Brain microvascular endothelial cell (primary cell): ENCODE data around the gene ALS2.
"Not testable (repeated sequence)": the region's sequence is repeated elsewhere in the genome, so short reads cannot be mapped to it uniquely, and the experiment has no call there.

Experiments used
- DNase-seq: peaks from one replicate; pipeline ENCODE4 v3.0.0-alpha.2; 2020
- H3K27ac ChIP-seq: fragments of 250-450 bp; sonication (Bioruptor Pico); 2 replicates; pipeline ENCODE4 v1.5.1; 2020; ENCODE audit warnings: mild to moderate bottlenecking, moderate library complexity
- H3K27me3 ChIP-seq: fragments of 250-450 bp; sonication (Bioruptor Pico); replicated peaks from 2 replicates; pipeline ENCODE4 v1.5.1; 2020; ENCODE audit warnings: mild to moderate bottlenecking
- H3K36me3 ChIP-seq: fragments of 250-450 bp; sonication (Bioruptor Pico); replicated peaks from 2 replicates; pipeline ENCODE4 v1.5.1; 2020; ENCODE audit warnings: mild to moderate bottlenecking
- H3K4me3 ChIP-seq: 2 replicates; pipeline ENCODE4 v1.5.1; 2011; ENCODE audit warnings: low read depth, mild to moderate bottlenecking, control low read depth, low read length, moderate library complexity
- in situ Hi-C: cut with HindIII; loops from 2 replicates; pipeline ENCODE4 v1.10.0; 2017; ENCODE audit warnings: low sequenced_read_pairs, low pct_ligation_motif_present
- TF ChIP-seq, protein P1 (sequence below): IDR thresholded peaks from 2 replicates; pipeline ENCODE4 v1.5.1; 2011; ENCODE audit warnings: low read depth, mild to moderate bottlenecking, moderate library complexity, low read length, control low read depth, inconsistent platforms; ENCODE audit errors: missing control alignments

The ALS2 gene

GRCh38 chr2:201678401-201678800 lies 102.3 kb downstream of the ALS2 start:
- H3K27ac ChIP-seq: no peak overlapping the region
- no peaks in the 10 kb centered on the region for H3K27me3 ChIP-seq
- peaks cover 9% of the 10 kb centered on the region for H3K36me3 ChIP-seq
- TF ChIP-seq, protein P1, sequence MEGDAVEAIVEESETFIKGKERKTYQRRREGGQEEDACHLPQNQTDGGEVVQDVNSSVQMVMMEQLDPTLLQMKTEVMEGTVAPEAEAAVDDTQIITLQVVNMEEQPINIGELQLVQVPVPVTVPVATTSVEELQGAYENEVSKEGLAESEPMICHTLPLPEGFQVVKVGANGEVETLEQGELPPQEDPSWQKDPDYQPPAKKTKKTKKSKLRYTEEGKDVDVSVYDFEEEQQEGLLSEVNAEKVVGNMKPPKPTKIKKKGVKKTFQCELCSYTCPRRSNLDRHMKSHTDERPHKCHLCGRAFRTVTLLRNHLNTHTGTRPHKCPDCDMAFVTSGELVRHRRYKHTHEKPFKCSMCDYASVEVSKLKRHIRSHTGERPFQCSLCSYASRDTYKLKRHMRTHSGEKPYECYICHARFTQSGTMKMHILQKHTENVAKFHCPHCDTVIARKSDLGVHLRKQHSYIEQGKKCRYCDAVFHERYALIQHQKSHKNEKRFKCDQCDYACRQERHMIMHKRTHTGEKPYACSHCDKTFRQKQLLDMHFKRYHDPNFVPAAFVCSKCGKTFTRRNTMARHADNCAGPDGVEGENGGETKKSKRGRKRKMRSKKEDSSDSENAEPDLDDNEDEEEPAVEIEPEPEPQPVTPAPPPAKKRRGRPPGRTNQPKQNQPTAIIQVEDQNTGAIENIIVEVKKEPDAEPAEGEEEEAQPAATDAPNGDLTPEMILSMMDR: no peak
- no peak overlapping the region for H3K4me3 ChIP-seq
- no peak for DNase-seq
- in situ Hi-C loops: no loop called here

DNA sequence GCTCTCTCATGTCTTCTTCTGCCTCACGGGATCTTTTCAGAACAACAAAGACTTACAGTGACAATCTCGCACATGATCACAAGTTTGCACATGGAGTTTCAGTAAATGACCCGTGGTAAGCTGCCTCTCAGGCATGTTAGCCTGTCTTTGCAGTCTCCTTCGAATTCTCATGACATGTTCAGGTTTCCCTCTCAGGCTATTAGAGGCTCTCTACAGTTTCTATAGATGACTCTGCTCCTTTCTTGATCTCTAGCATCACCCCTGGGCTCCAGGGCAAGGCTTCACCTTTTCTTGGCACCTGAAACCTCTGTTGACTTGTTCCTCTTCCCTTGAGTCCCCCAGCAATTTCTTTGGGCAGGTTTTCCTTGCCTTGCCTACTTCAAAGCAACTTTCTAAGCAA lies 105.3 kb downstream of the ALS2 start:
- Histone ChIP-seq H3K36me3 (peaks cover 5% of the 10 kb centered on the region), H3K4me3 (no peak overlapping the region), H3K27me3 (no peaks in the 10 kb centered on the region), H3K27ac (no peak overlapping the region)
- TF ChIP-seq, protein P1: no peak
- no peak for DNase-seq
- in situ Hi-C loops: no loop called here

- Histone ChIP-seq H3K4me3 (no peak overlapping the region), H3K27me3 (no peaks in the 10 kb centered on the region), H3K36me3 (peaks cover under 1% of the 10 kb centered on the region), H3K27ac (no peak overlapping the region)
- TF ChIP-seq, protein P1: no peak
- in situ Hi-C loops: no loop called here
- DNase-seq: no peak
These were observed 105.9 kb downstream of the ALS2 start for GRCh38 chr2:201674794-201675193.

DNA sequence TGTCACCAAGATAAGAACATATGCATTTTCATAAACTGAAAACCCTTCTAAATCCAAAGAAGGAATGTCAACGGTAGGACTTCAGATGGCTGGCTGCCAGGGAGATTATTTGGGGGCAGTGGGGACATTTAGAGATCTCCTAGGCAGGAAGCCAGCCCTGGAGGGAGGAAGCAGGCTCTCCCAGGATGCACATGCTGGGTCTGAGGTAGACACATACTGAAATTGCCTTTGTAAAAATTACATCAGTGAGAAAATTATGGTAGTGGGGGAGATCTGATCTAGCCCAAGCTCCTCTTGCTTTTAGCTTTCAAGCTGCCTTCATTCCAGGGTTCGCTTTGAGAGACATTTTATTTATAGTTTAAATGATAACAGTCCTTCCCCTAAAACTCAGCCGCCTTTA lies 106.4 kb downstream of the ALS2 start:
- no peaks in the 10 kb centered on the region for H3K36me3 ChIP-seq
- in situ Hi-C loops: no loop called here
- no peak overlapping the region for H3K27ac ChIP-seq
- TF ChIP-seq, protein P1: no peak
- no peak overlapping the region for H3K4me3 ChIP-seq
- DNase-seq: no peak
- H3K27me3 ChIP-seq: no peaks in the 10 kb centered on the region

DNA sequence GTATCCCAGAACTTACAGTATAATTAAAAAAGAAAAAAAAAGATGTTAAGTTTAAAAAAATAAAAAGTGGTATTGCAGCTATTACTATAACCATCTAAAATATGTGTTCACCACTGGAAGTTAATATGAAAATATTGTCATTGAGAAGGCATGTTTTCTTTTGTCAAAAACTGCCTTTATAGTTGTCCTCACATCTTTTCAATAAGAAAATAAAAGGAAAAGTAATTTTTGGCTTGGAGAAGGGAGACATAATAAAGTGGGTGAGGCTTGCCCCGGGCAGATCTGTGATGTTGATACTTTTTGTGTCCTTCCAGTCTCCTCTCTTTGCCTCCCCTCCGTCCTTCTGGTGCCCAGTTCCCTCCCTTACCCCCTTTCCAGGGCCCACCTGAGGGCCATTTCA lies 107.2 kb downstream of the ALS2 start:
- no peak for DNase-seq
- H3K4me3 ChIP-seq: no peak overlapping the region
- no peaks in the 10 kb centered on the region for H3K36me3 ChIP-seq
- H3K27me3 ChIP-seq: no peaks in the 10 kb centered on the region
- TF ChIP-seq, protein P1: no peak
- in situ Hi-C loops: no loop called here
- no peak overlapping the region for H3K27ac ChIP-seq

GRCh38 chr2:201671205-201671604 lies 109.5 kb downstream of the ALS2 start:
- H3K36me3 ChIP-seq, in situ Hi-C loops, DNase-seq, H3K4me3 ChIP-seq, H3K27me3 ChIP-seq, H3K27ac ChIP-seq: not testable (repeated sequence)
